ENCODE results near the gene IL22.

DNA sequence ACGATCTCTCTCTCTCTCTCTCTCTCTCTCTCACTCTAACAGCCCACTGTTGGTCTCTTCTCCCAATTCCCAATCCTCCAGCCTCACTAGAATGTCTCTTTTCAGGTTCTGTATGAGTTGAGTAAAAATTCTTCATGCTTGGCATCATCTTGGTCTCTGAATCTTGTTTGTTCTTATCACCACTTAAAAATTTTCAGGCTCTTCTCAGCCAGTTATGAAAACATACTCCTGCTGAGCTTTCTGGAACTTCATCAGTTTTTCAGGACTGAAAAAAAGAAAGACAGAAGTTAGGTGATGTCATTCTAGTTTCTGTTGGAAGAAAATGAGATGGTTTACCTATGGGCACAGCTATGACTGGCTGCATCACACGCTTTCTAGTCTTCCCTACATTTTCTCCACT lies 11.5 kb upstream of the IL22 start:
- TF ChIP-seq CTCF (IDR thresholded peaks at IDR 0.05) (no peak), POLR2A (IDR thresholded peaks at IDR 0.05) (no peak)

All from transverse colon (tissue), 3 donors.